MCF 10A (cell line): ENCODE measurements around the gene LAMTOR3. TPM values are rescaled to one million over a fixed set of nuclear protein-coding genes. Genes with fewer than 3 reads are reported as not detected.
"Not testable (repeated sequence)": the region's sequence is repeated elsewhere in the genome, so short reads cannot be mapped to it uniquely, and the experiment has no call there.

ENCODE experiments used
- BruUV-seq: library from RNA; stranded (reverse); fragments of 400-500 nt; replicated peaks from 2 replicates; lab custom pipeline; 2021; lab: Mats Ljungman, UMichigan
- CTCF ChIA-PET: fragments of 300-600 bp; sonication (Branson Sonifier 250); formaldehyde crosslinking; extraction: SDS; loops from one replicate; lab custom pipeline; 2021; ENCODE audit warnings: antibody characterized with exemption, inconsistent platforms; lab: Yijun Ruan, JAX
- POLR2A ChIA-PET: fragments of 300-600, 350-650 bp; sonication (Branson Sonifier 250); formaldehyde crosslinking; extraction: SDS; loops from one replicate; lab custom pipeline; 2020; ENCODE audit warnings: antibody characterized with exemption, inconsistent platforms; lab: Yijun Ruan, JAX
- DNase-seq: peaks from one replicate; pipeline ENCODE4 v3.0.0-alpha.2; 2018; ENCODE audit not compliant: unreplicated experiment
- H3K27ac Mint-ChIP-seq: one replicate; pipeline ENCODE4 v1.8.0; 2022; ENCODE audit warnings: mild to moderate bottlenecking, low read depth, mixed read lengths; ENCODE audit not compliant: unreplicated experiment
- H3K27me3 Mint-ChIP-seq: one replicate; pipeline ENCODE4 v1.8.0; 2022; ENCODE audit warnings: mixed read lengths; ENCODE audit not compliant: insufficient read depth, unreplicated experiment
- H3K36me3 Mint-ChIP-seq: one replicate; pipeline ENCODE4 v1.8.0; 2022; ENCODE audit warnings: mild to moderate bottlenecking, moderate library complexity, mixed read lengths; ENCODE audit not compliant: insufficient read depth, unreplicated experiment
- H3K4me1 Mint-ChIP-seq: one replicate; pipeline ENCODE4 v1.8.0; 2022; ENCODE audit warnings: mixed read lengths; ENCODE audit not compliant: insufficient read depth, unreplicated experiment
- H3K4me3 Mint-ChIP-seq: one replicate; pipeline ENCODE4 v1.8.0; 2022; ENCODE audit warnings: mild to moderate bottlenecking, moderate library complexity, mixed read lengths; ENCODE audit not compliant: unreplicated experiment
- H3K9me3 Mint-ChIP-seq: one replicate; pipeline ENCODE4 v1.8.0; 2022; ENCODE audit warnings: mixed read lengths; ENCODE audit not compliant: unreplicated experiment
- intact Hi-C: fragments of 100-400 bp; cut with micrococcal nuclease; formaldehyde crosslinking; loops from 2 replicates; pipeline ENCODE4 v1.14.1; 2022
- total RNA-seq: library from RNA; stranded (reverse); gene quantifications from 2 replicates; pipeline ENCODE4 v1.2.3, GENCODE V29; 2022
- TF ChIP-seq, protein P1 (sequence below): fragments of 200-600 bp; IDR thresholded peaks from one replicate; pipeline ENCODE4 v1.8.0; 2022; ENCODE audit warnings: antibody characterized with exemption, mild to moderate bottlenecking; ENCODE audit not compliant: unreplicated experiment

LAMTOR3 gene
- total RNA-seq, 1 experiment from 2014 or later: 33.5 TPM

DNA sequence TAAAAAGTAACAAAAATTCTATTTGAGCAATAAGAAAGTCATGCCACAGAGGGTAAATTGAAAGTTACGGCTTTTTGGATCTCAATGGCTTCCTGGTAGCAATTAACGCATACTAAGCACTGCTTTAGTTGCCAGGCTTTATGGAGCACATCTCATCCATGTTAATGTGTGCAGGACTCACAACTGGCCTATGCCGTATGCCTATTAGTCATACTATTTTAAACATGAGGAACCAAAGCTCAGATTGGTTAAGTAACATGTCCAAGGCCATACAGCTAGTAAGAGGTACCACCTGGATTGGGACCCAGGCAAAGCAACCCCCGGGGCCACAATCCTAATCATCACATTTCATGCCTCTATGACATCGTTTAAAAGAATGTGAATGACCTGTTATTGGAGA, 60.5 kb downstream of the LAMTOR3 start:
- CTCF ChIA-PET: no interaction called here
- Mint-ChIP-seq H3K27me3 (no peaks in the 10 kb centered on the region), H3K36me3 (peaks cover 6% of the 10 kb centered on the region), H3K4me1 (peaks cover 2% of the 10 kb centered on the region), H3K4me3 (no peak overlapping the region), H3K9me3 (no peaks in the 10 kb centered on the region), H3K27ac (no peak overlapping the region)
- intact Hi-C loops: no loop called here
- no peak for DNase-seq
- POLR2A ChIA-PET: no interaction called here
- BruUV-seq: no TSS peak
- TF ChIP-seq, protein P1, sequence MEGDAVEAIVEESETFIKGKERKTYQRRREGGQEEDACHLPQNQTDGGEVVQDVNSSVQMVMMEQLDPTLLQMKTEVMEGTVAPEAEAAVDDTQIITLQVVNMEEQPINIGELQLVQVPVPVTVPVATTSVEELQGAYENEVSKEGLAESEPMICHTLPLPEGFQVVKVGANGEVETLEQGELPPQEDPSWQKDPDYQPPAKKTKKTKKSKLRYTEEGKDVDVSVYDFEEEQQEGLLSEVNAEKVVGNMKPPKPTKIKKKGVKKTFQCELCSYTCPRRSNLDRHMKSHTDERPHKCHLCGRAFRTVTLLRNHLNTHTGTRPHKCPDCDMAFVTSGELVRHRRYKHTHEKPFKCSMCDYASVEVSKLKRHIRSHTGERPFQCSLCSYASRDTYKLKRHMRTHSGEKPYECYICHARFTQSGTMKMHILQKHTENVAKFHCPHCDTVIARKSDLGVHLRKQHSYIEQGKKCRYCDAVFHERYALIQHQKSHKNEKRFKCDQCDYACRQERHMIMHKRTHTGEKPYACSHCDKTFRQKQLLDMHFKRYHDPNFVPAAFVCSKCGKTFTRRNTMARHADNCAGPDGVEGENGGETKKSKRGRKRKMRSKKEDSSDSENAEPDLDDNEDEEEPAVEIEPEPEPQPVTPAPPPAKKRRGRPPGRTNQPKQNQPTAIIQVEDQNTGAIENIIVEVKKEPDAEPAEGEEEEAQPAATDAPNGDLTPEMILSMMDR: no peak

DNA sequence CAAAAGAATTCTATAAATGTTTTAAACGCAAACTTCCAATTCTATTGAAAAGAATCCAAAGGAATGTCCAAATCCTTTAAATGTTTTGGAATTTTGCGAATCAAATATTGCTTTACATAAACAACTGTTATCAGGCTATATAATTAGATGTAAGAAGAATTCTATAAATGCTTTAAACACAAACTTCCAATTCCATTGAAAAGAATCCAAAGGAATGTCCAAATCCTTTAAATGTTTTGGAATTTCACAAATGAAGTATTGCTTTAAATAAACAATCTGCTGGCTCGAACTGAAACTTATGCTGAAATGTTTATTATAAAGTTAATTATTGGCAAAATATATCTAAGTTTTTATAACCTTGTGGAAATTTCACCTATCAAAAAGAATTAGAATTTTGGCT, 61.5 kb downstream of the LAMTOR3 start:
- no TSS peak for BruUV-seq
- intact Hi-C loops: no loop called here
- DNase-seq: no peak
- TF ChIP-seq, protein P1: no peak
- Mint-ChIP-seq H3K4me3 (no peak overlapping the region), H3K27me3 (no peaks in the 10 kb centered on the region), H3K4me1 (peaks cover 1% of the 10 kb centered on the region), H3K9me3 (no peaks in the 10 kb centered on the region), H3K27ac (no peak overlapping the region), H3K36me3 (peaks cover 6% of the 10 kb centered on the region)
- ChIA-PET CTCF (interaction anchor here (1.5 kb wide), 1 partner anchor 15 kb away, joined by 3 read pairs; no protein-coding TSS in a partner anchor), POLR2A (interaction anchor here (0.6 kb wide), 1 partner anchor 20 kb away, joined by 3 read pairs; no protein-coding TSS in a partner anchor)

DNA sequence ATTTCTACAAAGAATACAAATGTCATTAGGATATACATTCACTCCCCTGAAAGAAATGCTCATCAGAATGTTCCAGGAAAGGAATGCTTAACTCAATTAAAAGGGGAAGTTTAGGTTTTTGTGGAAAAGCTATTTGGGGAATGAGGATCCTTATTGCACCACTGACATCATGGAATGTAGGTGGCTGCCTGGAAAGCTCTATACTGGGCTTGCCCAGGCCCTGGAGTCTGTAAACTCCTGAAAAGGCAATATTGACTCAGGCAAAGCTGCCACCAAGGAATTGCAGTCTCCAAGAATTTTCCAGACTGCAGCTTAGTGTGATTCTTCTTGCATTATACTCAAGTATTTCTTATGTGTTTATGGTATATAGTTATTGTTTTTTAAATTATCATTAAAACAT, 61.9 kb downstream of the LAMTOR3 start:
- H3K4me3 Mint-ChIP-seq: no peak overlapping the region
- intact Hi-C loops: no loop called here
- no peak for DNase-seq
- ChIA-PET POLR2A (interaction anchor here (0.6 kb wide), 1 partner anchor 21 kb away, joined by 3 read pairs; no protein-coding TSS in a partner anchor), CTCF (interaction anchor here (1.5 kb wide), 1 partner anchor 14 kb away, joined by 3 read pairs; no protein-coding TSS in a partner anchor)
- BruUV-seq: no TSS peak
- TF ChIP-seq, protein P1: no peak
- no peaks in the 10 kb centered on the region for H3K27me3 Mint-ChIP-seq
- H3K9me3 Mint-ChIP-seq: no peaks in the 10 kb centered on the region
- H3K4me1 Mint-ChIP-seq: peaks cover 5% of the 10 kb centered on the region
- no peak overlapping the region for H3K27ac Mint-ChIP-seq
- H3K36me3 Mint-ChIP-seq: peaks cover 6% of the 10 kb centered on the region

DNA sequence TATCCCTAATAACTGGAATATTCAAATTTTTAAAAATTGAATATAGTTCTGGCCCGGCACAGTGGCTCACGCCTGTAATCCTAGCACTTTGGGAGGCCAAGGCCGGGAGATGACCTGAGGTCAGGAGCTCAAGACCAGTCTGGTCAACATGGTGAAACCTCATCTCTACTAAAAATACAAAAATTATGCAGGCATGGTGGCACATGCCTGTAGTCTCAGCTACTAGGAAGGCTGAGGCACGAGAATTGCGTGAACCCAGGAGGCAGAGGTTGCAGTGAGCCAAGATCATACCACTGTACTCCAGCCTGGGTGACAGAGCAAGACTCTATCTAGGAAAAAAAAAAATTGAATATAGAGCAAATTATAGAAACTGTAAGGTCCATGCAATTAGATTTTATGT, 64.2 kb downstream of the LAMTOR3 start:
- ChIA-PET POLR2A (interaction anchor here (0.9 to 2.0 kb wide), 3 partner anchors 10 to 121 kb away, joined by 3 to 6 read pairs (median 5); no protein-coding TSS in a partner anchor), CTCF (interaction anchor here (0.7 kb wide), 1 partner anchor 172 kb away, joined by 3 read pairs; no protein-coding TSS in a partner anchor)
- DNase-seq, H3K4me3 Mint-ChIP-seq, H3K36me3 Mint-ChIP-seq, BruUV-seq, H3K27ac Mint-ChIP-seq, intact Hi-C loops, H3K27me3 Mint-ChIP-seq, H3K9me3 Mint-ChIP-seq: not testable (repeated sequence)
- H3K4me1 Mint-ChIP-seq: peaks cover 18% of the 10 kb centered on the region
